Esophagus muscularis mucosa (tissue), 4 donors: ENCODE results near the gene KCTD21. TPM values are rescaled to one million over a fixed set of nuclear protein-coding genes. Genes with fewer than 3 reads are reported as not detected.

Experiments used
- DNase-seq: peaks from one replicate; pipeline ENCODE4 v3.0.0-alpha.2; 2017; ENCODE audit errors: extremely low spot score
- H3K27ac ChIP-seq, 4 donors: fragments of 200-600 bp; sonication (generic); replicated peaks in 1 of 4; 1 replicate in 3 of 4; 2 replicates in 1 of 4; pipeline ENCODE4 v1.5.1; 2016 to 2019; ENCODE audit warnings: mild to moderate bottlenecking in 1 of 4
- H3K27me3 ChIP-seq, 4 donors: fragments of 200-600 bp; sonication (generic); one replicate each; pipeline versions ENCODE4 v1.5.1 to v1.6.0; 2016 to 2019
- H3K36me3 ChIP-seq, 4 donors: fragments of 200-600 bp; sonication (generic); one replicate each; pipeline ENCODE4 v1.5.1; 2016 to 2019
- H3K4me1 ChIP-seq, 4 donors: fragments of 200-600 bp; sonication (generic); one replicate each; pipeline ENCODE4 v1.5.1; 2016 to 2019
- H3K4me3 ChIP-seq, 4 donors: fragments of 200-600 bp; sonication (generic); 1 replicate in 2 of 4; 2 replicates in 2 of 4; pipeline ENCODE4 v1.5.1; 2016 to 2019; ENCODE audit warnings: mild to moderate bottlenecking in 4 of 4, moderate library complexity in 1 of 4
- H3K9me3 ChIP-seq, 4 donors: fragments of 200-600 bp; sonication (generic); 1 replicate in 3 of 4; 2 replicates in 1 of 4; pipeline ENCODE4 v1.5.1; 2016 to 2019
- EP300 ChIP-seq: sonication (generic); formaldehyde crosslinking; IDR thresholded peaks from one replicate; pipeline ENCODE4 v1.6.1; 2017; ENCODE audit warnings: antibody characterized with exemption
- POLR2A ChIP-seq: fragments of 450-650 bp; IDR thresholded peaks from one replicate; pipeline ENCODE4 v1.6.1; 2017; ENCODE audit warnings: antibody characterized with exemption, moderate library complexity, mild to moderate bottlenecking, low read depth
- POLR2AphosphoS5 ChIP-seq, 2 donors: sonication (generic); formaldehyde crosslinking; IDR thresholded peaks; one replicate each; pipeline ENCODE4 v1.6.1; 2017; ENCODE audit warnings: antibody characterized with exemption in 2 of 2
- WGBS: methylation state at CpG from one replicate; pipeline ENCODE4 v1.1.5; 2018; 5-methylcytosine and 5-hydroxymethylcytosine counted together
- intact Hi-C: fragments of 100-400 bp; cut with DNase I; formaldehyde crosslinking; loops from one replicate; pipeline ENCODE4 v1.15.1; 2023
- total RNA-seq, 4 donors: library from RNA; depleted of rRNA; stranded (reverse); fragments of >200 nt; gene quantifications; one replicate each; pipeline versions ENCODE4 v1.1.0 to v1.2.1, GENCODE V29; 2016
- TF ChIP-seq, protein P1 (sequence below), 3 experiments: fragments of 200-600 bp in 2 of 3; fragments of 450-650 bp in 1 of 3; sonication (generic) in 2 of 3; IDR thresholded peaks; one replicate each; pipeline ENCODE4 v1.5.1; 2017 to 2019; ENCODE audit warnings: antibody characterized with exemption in 3 of 3, mild to moderate bottlenecking in 2 of 3, moderate library complexity in 1 of 3

The KCTD21 gene
- total RNA-seq, 4 donors from 2014 or later = 6.6 to 21.0 (median 12.1) TPM

GRCh38 chr11:78218707-78219492 is 30.5 kb upstream of the KCTD21 start:
- DNase-seq = no peak
- H3K27ac ChIP-seq = no peak overlapping the region

GRCh38 chr11:78217650-78218541 is 29.5 kb upstream of the KCTD21 start:
- TF ChIP-seq EP300 (no peak), POLR2A (no peak), POLR2AphosphoS5 (IDR thresholded peaks at IDR 0.05) (no peak)
- TF ChIP-seq, protein P1, sequence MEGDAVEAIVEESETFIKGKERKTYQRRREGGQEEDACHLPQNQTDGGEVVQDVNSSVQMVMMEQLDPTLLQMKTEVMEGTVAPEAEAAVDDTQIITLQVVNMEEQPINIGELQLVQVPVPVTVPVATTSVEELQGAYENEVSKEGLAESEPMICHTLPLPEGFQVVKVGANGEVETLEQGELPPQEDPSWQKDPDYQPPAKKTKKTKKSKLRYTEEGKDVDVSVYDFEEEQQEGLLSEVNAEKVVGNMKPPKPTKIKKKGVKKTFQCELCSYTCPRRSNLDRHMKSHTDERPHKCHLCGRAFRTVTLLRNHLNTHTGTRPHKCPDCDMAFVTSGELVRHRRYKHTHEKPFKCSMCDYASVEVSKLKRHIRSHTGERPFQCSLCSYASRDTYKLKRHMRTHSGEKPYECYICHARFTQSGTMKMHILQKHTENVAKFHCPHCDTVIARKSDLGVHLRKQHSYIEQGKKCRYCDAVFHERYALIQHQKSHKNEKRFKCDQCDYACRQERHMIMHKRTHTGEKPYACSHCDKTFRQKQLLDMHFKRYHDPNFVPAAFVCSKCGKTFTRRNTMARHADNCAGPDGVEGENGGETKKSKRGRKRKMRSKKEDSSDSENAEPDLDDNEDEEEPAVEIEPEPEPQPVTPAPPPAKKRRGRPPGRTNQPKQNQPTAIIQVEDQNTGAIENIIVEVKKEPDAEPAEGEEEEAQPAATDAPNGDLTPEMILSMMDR (IDR thresholded peaks at IDR 0.05) = no peak
- H3K4me1 ChIP-seq = no peaks in the 10 kb centered on the region

More at GRCh38 chr11:78218707-78219492, 30.5 kb upstream of the KCTD21 start:
- no peaks in the 10 kb centered on the region for H3K27me3 ChIP-seq
- no peak overlapping the region for H3K4me3 ChIP-seq
- TF ChIP-seq POLR2A (no peak), POLR2AphosphoS5 (IDR thresholded peaks at IDR 0.05) (no peak), EP300 (no peak)
- TF ChIP-seq, protein P1 (IDR thresholded peaks at IDR 0.05) = no peak
- no peaks in the 10 kb centered on the region for H3K4me1 ChIP-seq
- no peaks in the 10 kb centered on the region for H3K9me3 ChIP-seq
- H3K36me3 ChIP-seq = peaks cover 34 to 98% (median 89%) of the 10 kb centered on the region in 4 donors
- 90% methylated on average over 11 of the region's 11 CpGs for WGBS
- intact Hi-C loops = no loop called here

DNA sequence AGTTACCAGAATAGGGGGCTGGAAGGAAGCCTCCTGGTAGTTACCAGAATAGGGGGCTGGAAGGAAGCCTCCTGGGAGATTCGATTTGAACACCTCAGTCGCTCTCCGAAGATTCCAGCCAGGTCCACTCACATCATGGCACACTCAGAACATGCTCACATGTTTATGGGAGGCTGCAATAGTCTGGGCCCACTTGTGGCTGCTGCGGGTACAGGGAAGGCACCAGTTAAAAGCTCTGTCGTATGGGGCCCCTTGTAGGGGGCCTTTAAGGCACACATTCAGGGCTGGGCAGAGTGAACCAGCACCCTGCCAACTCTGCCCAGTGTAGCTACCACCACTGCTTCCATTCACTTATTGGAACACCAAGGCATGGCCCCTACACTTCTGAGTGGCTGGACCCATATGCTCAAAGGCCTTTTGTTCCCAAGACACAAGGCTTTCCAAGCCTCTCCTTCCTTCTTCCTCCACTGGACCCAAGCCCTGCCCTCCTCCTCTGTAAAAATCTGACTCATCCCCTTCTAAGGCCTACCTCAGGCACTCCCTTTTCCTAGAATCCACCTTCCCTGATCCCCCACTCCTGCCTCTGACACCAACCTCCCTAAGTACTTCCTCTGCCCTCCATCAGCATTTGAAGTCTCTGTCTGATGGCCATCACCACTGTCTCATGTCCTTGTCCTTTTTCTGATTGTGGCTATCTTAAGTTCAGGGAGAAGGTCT is 28.3 kb upstream of the KCTD21 start:
- H3K9me3 ChIP-seq = no peaks in the 10 kb centered on the region
- H3K4me3 ChIP-seq = no peak overlapping the region
- H3K27ac ChIP-seq = no peak overlapping the region
- TF ChIP-seq POLR2A = no peak
- no peak for TF ChIP-seq EP300
- WGBS = no CpG with 5 or more reads among the region's 5 CpGs
- DNase-seq = no peak
- H3K36me3 ChIP-seq = peaks cover 32 to 84% (median 76%) of the 10 kb centered on the region in 4 donors
- H3K4me1 ChIP-seq = no peaks in the 10 kb centered on the region
- no peaks in the 10 kb centered on the region for H3K27me3 ChIP-seq
- intact Hi-C loops = no loop called here

More at GRCh38 chr11:78217650-78218541, 29.5 kb upstream of the KCTD21 start:
- peaks cover 34 to 94% (median 86%) of the 10 kb centered on the region in 4 donors for H3K36me3 ChIP-seq
- H3K9me3 ChIP-seq = no peaks in the 10 kb centered on the region
- H3K4me3 ChIP-seq = no peak overlapping the region
- H3K27me3 ChIP-seq = no peaks in the 10 kb centered on the region
- no peak overlapping the region for H3K27ac ChIP-seq
- intact Hi-C loops = no loop called here
- no peak for DNase-seq
- WGBS = 96% methylated on average over 14 of the region's 14 CpGs

- 90% methylated on average over 3 of the region's 3 CpGs for WGBS
- TF ChIP-seq, protein P1 (IDR thresholded peaks at IDR 0.05) = no peak
- TF ChIP-seq POLR2AphosphoS5 (IDR thresholded peaks at IDR 0.05) = no peak
- no peak for TF ChIP-seq EP300
- no peak for TF ChIP-seq POLR2A
- no peak overlapping the region for H3K27ac ChIP-seq
- intact Hi-C loops = no loop called here
- no peak overlapping the region for H3K4me3 ChIP-seq
- no peaks in the 10 kb centered on the region for H3K27me3 ChIP-seq
- peaks cover 28 to 79% (median 69%) of the 10 kb centered on the region in 4 donors for H3K36me3 ChIP-seq
- H3K4me1 ChIP-seq = no peaks in the 10 kb centered on the region
- no peaks in the 10 kb centered on the region for H3K9me3 ChIP-seq
- no peak for DNase-seq
Measured at GRCh38 chr11:78216021-78216420, 27.6 kb upstream of the KCTD21 start.
